Cardiac fibroblast (primary cell): ENCODE measurements around the gene ZNF648.
"Not testable (repeated sequence)": the region's sequence is repeated elsewhere in the genome, so short reads cannot be mapped to it uniquely, and the experiment has no call there.

Experiments
- DNase-seq, 2 donors: peaks; one replicate each; pipeline versions ENCODE4 v3.0.0 to v3.0.0-alpha.2; 2010; ENCODE audit warnings: low read depth in 2 of 2
- H3K4me3 ChIP-seq, 2 donors: replicated peaks in 1 of 2; 1 replicate in 1 of 2; 2 replicates in 1 of 2; pipeline ENCODE4 v1.5.1; 2011; ENCODE audit warnings: low read depth in 2 of 2, low read length in 2 of 2, mild to moderate bottlenecking in 2 of 2, moderate library complexity in 1 of 2
- TF ChIP-seq, protein P1 (sequence below): IDR thresholded peaks from one replicate; pipeline ENCODE4 v1.5.1; 2011; ENCODE audit warnings: low read depth, mild to moderate bottlenecking, low read length, inconsistent platforms

ZNF648 gene

DNA sequence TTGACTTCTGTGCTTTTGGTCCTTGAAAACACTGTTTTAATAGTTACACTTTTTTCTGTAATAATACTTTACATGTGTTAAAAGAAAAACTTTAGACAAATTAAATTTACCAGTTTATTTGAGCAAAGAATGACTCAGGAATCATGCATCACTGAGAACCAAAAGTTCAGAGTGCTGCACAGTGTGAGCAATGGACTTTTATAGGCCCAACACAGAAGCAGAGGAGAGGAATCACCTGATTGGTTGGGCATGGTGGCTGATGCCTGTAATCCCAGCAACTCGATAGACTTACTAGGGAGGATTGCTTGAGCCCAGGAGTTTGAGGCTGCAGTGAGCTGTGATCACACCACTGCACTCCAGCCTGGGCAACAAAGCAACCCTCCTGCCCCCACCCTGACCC is 29.3 kb downstream of the ZNF648 start:
- TF ChIP-seq, protein P1, sequence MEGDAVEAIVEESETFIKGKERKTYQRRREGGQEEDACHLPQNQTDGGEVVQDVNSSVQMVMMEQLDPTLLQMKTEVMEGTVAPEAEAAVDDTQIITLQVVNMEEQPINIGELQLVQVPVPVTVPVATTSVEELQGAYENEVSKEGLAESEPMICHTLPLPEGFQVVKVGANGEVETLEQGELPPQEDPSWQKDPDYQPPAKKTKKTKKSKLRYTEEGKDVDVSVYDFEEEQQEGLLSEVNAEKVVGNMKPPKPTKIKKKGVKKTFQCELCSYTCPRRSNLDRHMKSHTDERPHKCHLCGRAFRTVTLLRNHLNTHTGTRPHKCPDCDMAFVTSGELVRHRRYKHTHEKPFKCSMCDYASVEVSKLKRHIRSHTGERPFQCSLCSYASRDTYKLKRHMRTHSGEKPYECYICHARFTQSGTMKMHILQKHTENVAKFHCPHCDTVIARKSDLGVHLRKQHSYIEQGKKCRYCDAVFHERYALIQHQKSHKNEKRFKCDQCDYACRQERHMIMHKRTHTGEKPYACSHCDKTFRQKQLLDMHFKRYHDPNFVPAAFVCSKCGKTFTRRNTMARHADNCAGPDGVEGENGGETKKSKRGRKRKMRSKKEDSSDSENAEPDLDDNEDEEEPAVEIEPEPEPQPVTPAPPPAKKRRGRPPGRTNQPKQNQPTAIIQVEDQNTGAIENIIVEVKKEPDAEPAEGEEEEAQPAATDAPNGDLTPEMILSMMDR, result no peak
- H3K4me3 ChIP-seq, result no peak overlapping the region
- DNase-seq, result no peak

DNA sequence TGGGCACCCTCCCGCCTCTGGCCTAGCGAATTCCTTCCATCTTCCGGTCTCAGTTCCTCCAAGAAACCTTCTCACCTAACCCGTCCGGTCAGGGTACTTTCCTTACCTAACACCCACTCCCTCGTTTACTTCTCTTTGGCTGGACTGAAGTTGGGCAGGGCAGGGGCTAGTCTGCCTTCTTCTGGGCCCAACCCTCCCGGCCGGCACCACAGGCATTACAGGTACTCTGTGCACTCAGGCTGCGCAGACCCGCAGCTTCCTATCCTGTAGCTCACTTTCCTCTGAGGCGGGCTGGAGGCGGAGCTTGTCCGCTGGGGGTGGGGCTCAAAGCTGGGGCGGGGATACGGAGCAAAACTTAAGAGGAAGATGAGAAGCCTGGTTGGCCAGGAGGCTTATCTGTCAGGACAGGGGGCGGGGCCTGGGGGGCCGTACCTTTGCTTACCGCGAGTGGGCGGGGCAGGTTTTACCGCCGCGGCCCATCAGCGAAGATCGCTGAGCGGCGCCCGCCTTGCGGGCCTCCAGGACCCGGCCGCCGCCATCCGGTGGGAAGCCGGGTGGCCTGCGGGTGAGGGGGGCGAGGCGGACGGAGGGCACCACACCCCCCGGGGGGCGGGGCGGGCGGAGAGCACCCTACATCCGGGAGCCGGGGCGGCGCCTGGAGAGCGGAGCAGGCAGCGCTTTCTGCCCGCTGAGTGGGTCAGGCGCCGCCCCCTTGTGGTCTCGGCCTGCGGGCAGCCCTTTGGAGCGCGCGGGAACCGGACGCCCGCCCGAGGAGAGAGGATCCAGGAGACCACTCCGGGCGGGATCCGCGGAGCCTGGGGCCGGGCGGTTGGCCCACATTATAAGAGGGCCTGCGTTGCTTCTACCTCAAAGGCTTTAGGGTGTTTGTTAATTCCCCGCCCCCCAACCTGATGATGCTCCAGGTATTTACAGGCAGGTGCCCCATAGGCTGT is 31.9 kb downstream of the ZNF648 start:
- peak overlapping the region; percentile 41 to 46 for H3K4me3 ChIP-seq
- TF ChIP-seq, protein P1, result no peak
- DNase-seq, result peak; percentile 78 to 85

DNA sequence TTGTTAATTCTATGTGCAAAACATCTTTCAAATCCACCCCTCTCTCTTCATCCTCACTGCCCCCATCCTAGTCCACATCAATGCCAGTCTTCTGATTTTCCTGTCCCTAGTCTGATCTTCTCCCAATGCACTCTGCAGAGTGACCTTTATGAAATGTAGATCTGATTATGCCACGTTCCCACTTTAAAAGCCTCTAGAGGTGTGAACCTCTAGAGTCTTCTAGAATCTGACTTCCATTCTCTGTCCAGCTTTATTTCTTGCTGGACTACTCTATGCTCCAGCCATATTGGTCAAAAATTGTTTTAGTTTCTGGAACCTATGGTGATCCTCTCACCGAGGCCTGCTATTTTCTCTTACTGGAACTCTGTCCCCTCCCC is 32.5 kb downstream of the ZNF648 start:
- TF ChIP-seq, protein P1, result no peak
- no peak for DNase-seq
- peak overlapping the region; percentile 41 to 46 for H3K4me3 ChIP-seq

DNA sequence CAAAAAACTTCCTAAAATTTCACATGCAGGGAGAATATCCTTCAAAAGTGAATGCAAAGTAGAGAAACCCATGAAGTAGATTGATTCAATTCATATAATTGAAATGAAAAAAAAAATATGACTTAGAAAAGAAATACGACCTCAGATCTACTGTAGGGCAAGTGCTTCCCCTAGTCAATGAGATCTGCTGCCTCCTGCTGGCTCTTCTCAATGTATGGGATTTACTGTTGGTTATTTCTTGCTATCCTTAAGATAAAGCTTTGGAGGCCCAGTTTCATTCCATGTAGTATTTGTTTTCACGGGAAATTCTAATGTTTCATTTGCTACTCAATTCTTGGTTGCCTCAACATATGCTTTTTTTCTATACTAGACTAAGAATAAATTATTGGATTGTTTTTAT is 46.2 kb downstream of the ZNF648 start:
- no peak overlapping the region for H3K4me3 ChIP-seq
- DNase-seq, result no peak
- TF ChIP-seq, protein P1, result no peak

DNA sequence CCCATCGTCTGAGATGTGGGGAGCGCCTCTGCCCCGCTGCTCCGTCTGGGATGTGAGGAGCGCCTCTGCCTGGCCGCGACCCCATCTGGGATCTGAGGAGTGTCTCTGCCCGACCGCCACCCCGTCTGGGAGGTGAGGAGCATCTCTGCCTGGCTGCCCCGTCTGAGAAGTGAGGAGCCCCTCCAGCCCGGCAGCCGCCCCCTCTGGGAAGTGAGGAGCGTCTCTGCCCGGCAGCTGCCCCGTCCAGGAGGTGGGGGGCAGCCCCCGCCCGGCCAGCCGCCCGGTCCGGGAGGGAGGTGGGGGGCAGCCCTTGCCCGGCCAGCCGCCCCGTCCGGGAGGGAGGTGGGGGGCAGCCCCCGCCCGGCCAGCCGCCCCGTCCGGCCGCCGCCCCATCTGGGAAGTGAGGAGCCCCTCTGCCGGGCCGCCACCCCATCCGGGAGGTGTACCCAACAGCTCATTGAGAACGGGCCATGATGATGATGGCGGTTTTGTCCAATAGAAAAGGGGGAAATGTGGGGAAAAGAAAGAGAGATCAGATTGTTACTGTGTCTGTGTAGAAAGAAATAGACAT is 50.6 kb downstream of the ZNF648 start:
- DNase-seq, H3K4me3 ChIP-seq: not testable (repeated sequence)

DNA sequence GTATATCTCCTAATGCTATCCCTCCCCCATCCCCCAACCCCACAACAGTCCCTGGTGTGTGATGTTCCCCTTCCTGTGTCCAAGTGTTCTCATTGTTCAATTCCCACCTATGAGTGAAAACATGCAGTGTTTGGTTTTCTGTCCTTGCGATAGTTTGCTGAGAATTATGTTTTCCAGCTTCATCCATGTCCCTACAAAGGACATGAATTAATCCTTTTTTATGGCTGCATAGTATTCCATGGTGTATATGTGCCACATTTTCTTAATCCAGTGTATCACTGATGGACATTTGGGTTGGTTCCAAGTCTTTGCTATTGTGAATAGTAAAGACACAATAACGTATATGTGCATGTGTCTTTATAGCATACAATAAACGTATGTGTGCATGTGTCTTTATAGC is 56.1 kb downstream of the ZNF648 start:
- DNase-seq, H3K4me3 ChIP-seq: not testable (repeated sequence)

DNA sequence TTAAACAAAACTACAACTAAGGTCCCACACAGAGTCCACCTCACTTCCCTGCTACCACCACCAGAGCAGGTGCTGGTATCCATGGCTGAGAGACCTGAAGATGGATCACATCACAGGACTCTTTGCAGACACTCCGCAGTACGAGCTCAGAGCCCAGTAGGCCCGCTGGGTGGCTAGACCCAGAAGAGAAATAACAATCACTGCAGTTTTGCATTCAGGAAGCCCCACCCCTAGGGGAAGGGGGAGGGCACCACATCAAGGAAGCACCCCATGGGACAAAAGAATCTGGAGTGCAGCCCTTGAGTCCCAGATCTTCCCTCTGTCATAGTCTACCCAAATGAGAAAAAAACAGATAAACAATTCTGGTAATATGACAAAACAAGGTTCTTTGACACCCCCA is 56.9 kb downstream of the ZNF648 start:
- TF ChIP-seq, protein P1, result no peak
- DNase-seq, result no peak
- no peak overlapping the region for H3K4me3 ChIP-seq
